ENCODE measurements around the gene SETD6. TPM values are rescaled to one million over a fixed set of nuclear protein-coding genes. Genes with fewer than 3 reads are reported as not detected.

Gene SETD6, protein sequence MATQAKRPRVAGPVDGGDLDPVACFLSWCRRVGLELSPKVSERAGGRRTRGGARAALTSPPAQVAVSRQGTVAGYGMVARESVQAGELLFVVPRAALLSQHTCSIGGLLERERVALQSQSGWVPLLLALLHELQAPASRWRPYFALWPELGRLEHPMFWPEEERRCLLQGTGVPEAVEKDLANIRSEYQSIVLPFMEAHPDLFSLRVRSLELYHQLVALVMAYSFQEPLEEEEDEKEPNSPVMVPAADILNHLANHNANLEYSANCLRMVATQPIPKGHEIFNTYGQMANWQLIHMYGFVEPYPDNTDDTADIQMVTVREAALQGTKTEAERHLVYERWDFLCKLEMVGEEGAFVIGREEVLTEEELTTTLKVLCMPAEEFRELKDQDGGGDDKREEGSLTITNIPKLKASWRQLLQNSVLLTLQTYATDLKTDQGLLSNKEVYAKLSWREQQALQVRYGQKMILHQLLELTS
- total RNA-seq = 10 to 100 TPM; 14.6 to 38.2 (median 19.5) TPM

- TF ChIP-seq, protein P1, sequence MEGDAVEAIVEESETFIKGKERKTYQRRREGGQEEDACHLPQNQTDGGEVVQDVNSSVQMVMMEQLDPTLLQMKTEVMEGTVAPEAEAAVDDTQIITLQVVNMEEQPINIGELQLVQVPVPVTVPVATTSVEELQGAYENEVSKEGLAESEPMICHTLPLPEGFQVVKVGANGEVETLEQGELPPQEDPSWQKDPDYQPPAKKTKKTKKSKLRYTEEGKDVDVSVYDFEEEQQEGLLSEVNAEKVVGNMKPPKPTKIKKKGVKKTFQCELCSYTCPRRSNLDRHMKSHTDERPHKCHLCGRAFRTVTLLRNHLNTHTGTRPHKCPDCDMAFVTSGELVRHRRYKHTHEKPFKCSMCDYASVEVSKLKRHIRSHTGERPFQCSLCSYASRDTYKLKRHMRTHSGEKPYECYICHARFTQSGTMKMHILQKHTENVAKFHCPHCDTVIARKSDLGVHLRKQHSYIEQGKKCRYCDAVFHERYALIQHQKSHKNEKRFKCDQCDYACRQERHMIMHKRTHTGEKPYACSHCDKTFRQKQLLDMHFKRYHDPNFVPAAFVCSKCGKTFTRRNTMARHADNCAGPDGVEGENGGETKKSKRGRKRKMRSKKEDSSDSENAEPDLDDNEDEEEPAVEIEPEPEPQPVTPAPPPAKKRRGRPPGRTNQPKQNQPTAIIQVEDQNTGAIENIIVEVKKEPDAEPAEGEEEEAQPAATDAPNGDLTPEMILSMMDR (IDR thresholded peaks at IDR 0.05; ENCODE audit: low read depth) = no peak
Measured at GRCh38 chr16:58515125-58515870, at the start of gene SETD6. Gene SETD6 (plus strand): TSS chr16:58515517. CDS start chr16:58515538, 21 bp downstream.

DNA sequence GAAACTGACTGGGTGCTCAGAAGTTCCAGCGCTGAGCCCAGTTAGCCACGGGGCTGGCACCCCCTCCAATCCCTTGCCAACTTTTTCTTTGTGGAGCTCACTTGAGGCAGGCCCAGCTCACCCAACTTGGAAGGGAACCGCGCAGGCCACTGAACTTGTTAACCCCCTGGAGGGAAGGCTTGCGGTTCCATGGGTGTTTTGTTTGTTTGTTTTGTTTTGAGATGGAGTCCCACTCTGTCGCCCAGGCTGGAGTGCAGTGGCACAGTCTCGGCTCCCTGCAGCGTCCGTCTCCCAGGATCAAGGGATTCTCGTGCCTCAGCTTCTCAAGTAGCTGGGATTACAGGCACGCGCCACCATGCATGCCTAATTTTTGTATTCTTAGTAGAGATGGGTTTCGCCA lies 49.5 kb upstream of the SETD6 start:
- TF ChIP-seq, protein P1 (IDR thresholded peaks at IDR 0.05; ENCODE audit: low read depth) = no peak

- TF ChIP-seq, protein P1 (IDR thresholded peaks at IDR 0.05; ENCODE audit: low read depth) = no peak
Measured at GRCh38 chr16:58466396-58466795, 48.9 kb upstream of the SETD6 start.

DNA sequence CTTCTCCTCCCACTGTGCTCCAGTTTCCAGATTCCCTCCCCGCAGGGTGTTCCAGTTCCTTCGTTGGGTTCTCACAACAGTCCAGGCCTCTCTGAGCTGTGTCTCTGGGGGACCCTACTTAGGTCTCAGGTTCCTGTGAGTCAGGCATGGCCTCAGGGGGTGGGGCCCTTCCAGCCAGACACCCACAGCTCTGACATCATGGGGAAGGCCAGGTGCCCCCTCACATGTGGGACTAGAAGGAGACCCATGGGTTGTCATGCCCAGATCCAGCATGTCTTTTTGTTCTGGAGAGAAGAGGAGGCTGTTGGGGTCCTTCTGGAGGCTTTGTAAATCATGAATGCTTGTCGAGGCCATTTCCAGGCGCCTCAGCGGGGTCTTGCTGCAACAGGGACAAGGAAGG lies 47.4 kb upstream of the SETD6 start:
- TF ChIP-seq, protein P1 (IDR thresholded peaks at IDR 0.05; ENCODE audit: low read depth) = no peak

DNA sequence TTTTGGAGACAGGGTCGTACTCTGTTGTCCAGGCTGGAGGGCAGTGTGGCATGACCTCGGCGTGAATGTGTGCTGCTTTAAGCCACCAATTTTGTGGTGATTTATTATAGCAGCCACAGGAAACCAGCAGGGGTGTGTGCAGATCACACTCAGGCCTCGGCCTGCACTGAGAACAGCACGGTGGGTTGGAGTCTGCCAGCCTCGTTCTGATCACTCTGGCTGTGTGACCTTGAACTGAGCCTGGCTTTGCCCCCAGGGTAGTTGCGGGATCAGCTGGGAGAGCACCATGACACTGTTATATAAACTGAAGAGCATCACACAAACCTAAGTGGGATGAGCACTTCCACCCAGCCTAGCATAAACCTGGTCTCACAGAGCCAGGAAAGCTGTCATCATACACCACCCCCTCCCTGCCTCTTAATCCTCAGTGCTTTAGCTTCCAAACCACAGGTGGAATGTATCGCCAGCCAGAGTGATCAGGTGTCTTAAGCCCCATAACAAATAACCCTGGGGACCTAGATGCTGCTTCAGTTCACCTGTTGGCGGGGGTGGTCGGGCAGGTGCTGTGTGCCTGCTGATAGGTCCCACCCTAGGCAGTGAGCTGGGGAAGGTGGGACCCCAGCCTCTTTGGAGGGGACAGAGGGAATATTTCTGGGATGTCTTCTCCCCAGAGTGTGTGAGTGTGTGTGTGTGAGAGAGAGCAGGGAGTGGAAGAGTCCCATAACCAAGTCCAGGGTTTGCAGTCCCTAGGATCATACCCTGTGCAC lies 43.9 kb upstream of the SETD6 start:
- TF ChIP-seq, protein P1 (IDR thresholded peaks at IDR 0.05; ENCODE audit: low read depth) = no peak

DNA sequence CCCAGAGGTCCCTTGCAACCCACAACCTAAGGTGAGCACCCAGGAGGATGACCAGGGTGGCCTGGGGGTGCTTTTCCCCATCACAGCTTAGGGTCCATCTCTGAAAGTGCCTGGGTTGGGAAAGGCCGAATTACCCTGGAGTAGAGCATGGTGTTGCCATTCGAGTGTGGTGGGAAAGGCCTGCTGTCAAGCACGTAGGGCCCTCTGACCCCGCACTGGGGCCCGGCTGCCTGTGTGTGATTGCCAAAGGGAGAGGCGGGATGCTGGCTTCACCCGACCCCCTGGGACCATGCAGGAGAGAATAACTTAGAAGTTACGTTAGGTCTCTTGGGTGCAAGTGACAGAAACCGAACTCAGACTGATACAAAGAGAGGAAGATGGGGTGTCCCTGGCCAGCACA lies 43.1 kb upstream of the SETD6 start:
- TF ChIP-seq, protein P1 (IDR thresholded peaks at IDR 0.05; ENCODE audit: low read depth) = no peak

Measured in subcutaneous adipose tissue (tissue), 4 donors.